HS-27A (cell line): ENCODE measurements around the gene AP4E1.
"Not testable (repeated sequence)": the region's sequence is repeated elsewhere in the genome, so short reads cannot be mapped to it uniquely, and the experiment has no call there.

ENCODE experiments used
- DNase-seq: peaks from one replicate; pipeline ENCODE4 v3.0.0-alpha.2; 2012; ENCODE audit warnings: low read depth, missing footprints

Gene AP4E1

GRCh38 chr15:50908209-50909009, at the start of gene AP4E1:
Gene AP4E1 (plus strand): TSS chr15:50908683. CDS start chr15:50908779, 96 bp downstream.
- peak; percentile 88 for DNase-seq

GRCh38 chr15:50860824-50861223, 47.7 kb upstream of the AP4E1 start:
- no peak for DNase-seq

GRCh38 chr15:50862553-50862952, 45.9 kb upstream of the AP4E1 start:
- DNase-seq, result no peak

- no peak for DNase-seq
Measured at GRCh38 chr15:50864873-50865272, 43.6 kb upstream of the AP4E1 start.

GRCh38 chr15:50865515-50866353, 42.7 kb upstream of the AP4E1 start:
- DNase-seq, result no peak

- no peak for DNase-seq
Measured at GRCh38 chr15:50871832-50872231, 36.7 kb upstream of the AP4E1 start.

- DNase-seq, result no peak
Measured at GRCh38 chr15:50872832-50873426, 35.6 kb upstream of the AP4E1 start.

GRCh38 chr15:50873935-50874361, 34.5 kb upstream of the AP4E1 start:
- DNase-seq, result no peak

GRCh38 chr15:50875238-50875637, 33.2 kb upstream of the AP4E1 start:
- DNase-seq, result not testable (repeated sequence)

GRCh38 chr15:50876260-50876988, 32.1 kb upstream of the AP4E1 start:
- no peak for DNase-seq

- peak; percentile 91 for DNase-seq
Measured at GRCh38 chr15:50876989-50877360, 31.5 kb upstream of the AP4E1 start.

GRCh38 chr15:50879016-50879617, 29.4 kb upstream of the AP4E1 start:
- DNase-seq, result no peak

- no peak for DNase-seq
Measured at GRCh38 chr15:50880206-50880605, 28.3 kb upstream of the AP4E1 start.

GRCh38 chr15:50880651-50881114, 27.8 kb upstream of the AP4E1 start:
- DNase-seq, result no peak

- no peak for DNase-seq
Measured at GRCh38 chr15:50881121-50882048, 27.1 kb upstream of the AP4E1 start.

GRCh38 chr15:50883903-50884302, 24.6 kb upstream of the AP4E1 start:
- peak; percentile 29 for DNase-seq

- DNase-seq, result no peak
Measured at GRCh38 chr15:50884540-50884939, 23.9 kb upstream of the AP4E1 start.

- no peak for DNase-seq
Measured at GRCh38 chr15:50886139-50886467, 22.4 kb upstream of the AP4E1 start.

- no peak for DNase-seq
Measured at GRCh38 chr15:50886611-50887345, 21.7 kb upstream of the AP4E1 start.

- DNase-seq, result no peak
Measured at GRCh38 chr15:50888054-50888453, 20.4 kb upstream of the AP4E1 start.
